Activated naive CD8-positive, alpha-beta T cell treated with anti-CD3 and anti-CD28 coated beads, Interleukin-2, amount 50 U/mL, for 16 hours (primary cell): ENCODE data around the gene CACHD1.

ENCODE experiments used
- DNase-seq: peaks from one replicate; pipeline ENCODE4 v3.0.0-alpha.2; 2020; ENCODE audit warnings: low read depth, low spot score

The CACHD1 gene

GRCh38 chr1:64523413-64524337, 53.7 kb downstream of the CACHD1 start:
- DNase-seq: no peak

GRCh38 chr1:64524614-64525013, 54.7 kb downstream of the CACHD1 start:
- no peak for DNase-seq

GRCh38 chr1:64525116-64525686, 55.3 kb downstream of the CACHD1 start:
- DNase-seq: no peak

GRCh38 chr1:64526312-64526711, 56.4 kb downstream of the CACHD1 start:
- DNase-seq: no peak

GRCh38 chr1:64527165-64527564, 57.2 kb downstream of the CACHD1 start:
- DNase-seq: no peak

GRCh38 chr1:64527786-64528185, 57.9 kb downstream of the CACHD1 start:
- DNase-seq: no peak

GRCh38 chr1:64530969-64531692, 61.2 kb downstream of the CACHD1 start:
- no peak for DNase-seq

- no peak for DNase-seq
Measured at GRCh38 chr1:64532646-64533045, 62.7 kb downstream of the CACHD1 start.

GRCh38 chr1:64535938-64536835, 66.3 kb downstream of the CACHD1 start:
- no peak for DNase-seq

- DNase-seq: no peak
Measured at GRCh38 chr1:64536836-64537490, 67.0 kb downstream of the CACHD1 start.

GRCh38 chr1:64537942-64538341, 68.0 kb downstream of the CACHD1 start:
- no peak for DNase-seq

- no peak for DNase-seq
Measured at GRCh38 chr1:64538389-64538788, 68.5 kb downstream of the CACHD1 start.

- DNase-seq: no peak
Measured at GRCh38 chr1:64539289-64539688, 69.4 kb downstream of the CACHD1 start.

- DNase-seq: no peak
Measured at GRCh38 chr1:64539781-64540218, 69.9 kb downstream of the CACHD1 start.

- DNase-seq: no peak
Measured at GRCh38 chr1:64540265-64540791, 70.4 kb downstream of the CACHD1 start.

GRCh38 chr1:64542118-64542517, 72.2 kb downstream of the CACHD1 start:
- DNase-seq: no peak

- no peak for DNase-seq
Measured at GRCh38 chr1:64543831-64544230, 73.9 kb downstream of the CACHD1 start.

- no peak for DNase-seq
Measured at GRCh38 chr1:64545118-64545843, 75.4 kb downstream of the CACHD1 start.

- no peak for DNase-seq
Measured at GRCh38 chr1:64546013-64546412, 76.1 kb downstream of the CACHD1 start.
